ENCODE results near the gene CD46. TPM values are rescaled to one million over a fixed set of nuclear protein-coding genes. Genes with fewer than 3 reads are reported as not detected.
A peak's percentile ranks its signal among the peaks of the same experiment; 100 is the strongest.

The CD46 gene
- total RNA-seq, 1 experiment from 2014 or later: 214 TPM

DNA sequence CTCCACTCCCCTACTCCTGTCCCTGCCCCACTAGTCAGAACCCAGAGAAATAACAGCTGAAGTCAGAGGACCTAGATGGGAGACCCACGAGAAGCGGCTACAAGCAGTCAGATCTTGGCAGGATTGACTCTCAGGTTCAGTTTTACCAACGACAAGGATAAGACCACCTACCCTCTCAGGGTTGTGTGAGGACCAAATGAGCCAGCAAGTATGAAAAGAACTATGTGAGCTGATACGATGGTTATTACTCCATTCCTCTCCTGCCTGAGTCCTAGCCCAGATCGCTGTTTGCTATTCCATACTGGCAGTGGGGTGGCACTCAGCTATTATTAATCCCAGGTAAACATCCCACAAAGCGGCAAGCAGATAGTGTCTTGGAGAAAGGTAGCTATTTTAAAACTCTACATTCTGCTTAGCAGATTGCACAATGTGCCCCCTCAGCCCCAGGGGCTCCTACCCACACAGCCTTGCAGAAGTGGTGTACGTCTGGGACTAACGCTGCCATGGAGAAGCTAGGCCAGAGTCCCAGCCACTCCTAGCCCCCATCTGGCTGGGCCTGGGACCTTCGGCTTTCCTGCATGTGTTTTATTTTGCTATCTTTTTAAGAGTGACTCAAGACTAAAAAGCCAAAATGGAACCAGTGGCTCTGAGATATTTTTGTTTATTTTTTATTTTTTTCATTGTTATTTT is 58.9 kb downstream of the CD46 start:
- TF ChIP-seq, protein P1, sequence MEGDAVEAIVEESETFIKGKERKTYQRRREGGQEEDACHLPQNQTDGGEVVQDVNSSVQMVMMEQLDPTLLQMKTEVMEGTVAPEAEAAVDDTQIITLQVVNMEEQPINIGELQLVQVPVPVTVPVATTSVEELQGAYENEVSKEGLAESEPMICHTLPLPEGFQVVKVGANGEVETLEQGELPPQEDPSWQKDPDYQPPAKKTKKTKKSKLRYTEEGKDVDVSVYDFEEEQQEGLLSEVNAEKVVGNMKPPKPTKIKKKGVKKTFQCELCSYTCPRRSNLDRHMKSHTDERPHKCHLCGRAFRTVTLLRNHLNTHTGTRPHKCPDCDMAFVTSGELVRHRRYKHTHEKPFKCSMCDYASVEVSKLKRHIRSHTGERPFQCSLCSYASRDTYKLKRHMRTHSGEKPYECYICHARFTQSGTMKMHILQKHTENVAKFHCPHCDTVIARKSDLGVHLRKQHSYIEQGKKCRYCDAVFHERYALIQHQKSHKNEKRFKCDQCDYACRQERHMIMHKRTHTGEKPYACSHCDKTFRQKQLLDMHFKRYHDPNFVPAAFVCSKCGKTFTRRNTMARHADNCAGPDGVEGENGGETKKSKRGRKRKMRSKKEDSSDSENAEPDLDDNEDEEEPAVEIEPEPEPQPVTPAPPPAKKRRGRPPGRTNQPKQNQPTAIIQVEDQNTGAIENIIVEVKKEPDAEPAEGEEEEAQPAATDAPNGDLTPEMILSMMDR (conservative IDR thresholded peaks at IDR 0.05): no peak
- no peak for TF ChIP-seq EZH2 (IDR thresholded peaks at IDR 0.05; ENCODE audit: low read depth)
- Histone ChIP-seq H4K20me1 (ENCODE audit: insufficient read depth) (no peaks in the 10 kb centered on the region), H3K27me3 (ENCODE audit: insufficient read depth, low read depth) (no peaks in the 10 kb centered on the region), H3K4me1 (replicated peaks; ENCODE audit: insufficient read depth) (no peaks in the 10 kb centered on the region), H3K9me3 (ENCODE audit: insufficient read depth, low read depth) (no peaks in the 10 kb centered on the region), H3K36me3 (ENCODE audit: low read depth) (0 out of 2 replicates have a peak, but pooled peaks cover 10% of the 10 kb centered on the region), H3K27ac (no peak overlapping the region), H3K4me2 (no peak overlapping the region), H3K4me3 (no peak overlapping the region), H3K9me2 (ENCODE audit: insufficient read depth) (no peaks in the 10 kb centered on the region), H3F3A (ENCODE audit: insufficient read depth, low read depth) (no peaks in the 10 kb centered on the region), H3K79me2 (ENCODE audit: low read depth) (no peaks in the 10 kb centered on the region), H2AFZ (no peak overlapping the region)
- no TSS peak for BruUV-seq (replicated peaks)
- CTCF ChIA-PET: no interaction called here
- intact Hi-C loops (cut with micrococcal nuclease; ENCODE audit: unreplicated experiment): no loop called here
- POLR2A ChIA-PET (ENCODE audit: unreplicated experiment): no interaction called here
- DNase-seq: no peak

DNA sequence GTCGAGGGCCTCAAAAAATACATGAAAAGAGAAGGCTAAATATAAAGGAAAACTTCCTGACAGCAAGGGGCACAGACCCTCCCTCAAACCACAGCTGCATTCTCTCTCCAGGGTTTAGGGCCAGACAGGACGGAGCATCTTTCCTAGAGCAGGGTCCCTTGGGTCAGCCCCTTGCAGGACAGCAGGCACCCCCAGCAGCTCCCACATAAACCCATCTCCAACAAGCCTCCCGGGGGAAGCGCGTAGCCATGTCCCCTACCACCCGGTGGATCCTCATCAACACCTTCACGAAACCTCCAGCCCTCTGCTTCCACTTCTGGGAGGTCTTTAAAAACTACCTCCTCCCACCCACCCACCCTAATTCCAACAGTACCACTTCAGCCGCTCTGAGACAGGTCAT is 59.5 kb downstream of the CD46 start:
- H3K4me1 ChIP-seq (replicated peaks; ENCODE audit: insufficient read depth): no peaks in the 10 kb centered on the region

DNA sequence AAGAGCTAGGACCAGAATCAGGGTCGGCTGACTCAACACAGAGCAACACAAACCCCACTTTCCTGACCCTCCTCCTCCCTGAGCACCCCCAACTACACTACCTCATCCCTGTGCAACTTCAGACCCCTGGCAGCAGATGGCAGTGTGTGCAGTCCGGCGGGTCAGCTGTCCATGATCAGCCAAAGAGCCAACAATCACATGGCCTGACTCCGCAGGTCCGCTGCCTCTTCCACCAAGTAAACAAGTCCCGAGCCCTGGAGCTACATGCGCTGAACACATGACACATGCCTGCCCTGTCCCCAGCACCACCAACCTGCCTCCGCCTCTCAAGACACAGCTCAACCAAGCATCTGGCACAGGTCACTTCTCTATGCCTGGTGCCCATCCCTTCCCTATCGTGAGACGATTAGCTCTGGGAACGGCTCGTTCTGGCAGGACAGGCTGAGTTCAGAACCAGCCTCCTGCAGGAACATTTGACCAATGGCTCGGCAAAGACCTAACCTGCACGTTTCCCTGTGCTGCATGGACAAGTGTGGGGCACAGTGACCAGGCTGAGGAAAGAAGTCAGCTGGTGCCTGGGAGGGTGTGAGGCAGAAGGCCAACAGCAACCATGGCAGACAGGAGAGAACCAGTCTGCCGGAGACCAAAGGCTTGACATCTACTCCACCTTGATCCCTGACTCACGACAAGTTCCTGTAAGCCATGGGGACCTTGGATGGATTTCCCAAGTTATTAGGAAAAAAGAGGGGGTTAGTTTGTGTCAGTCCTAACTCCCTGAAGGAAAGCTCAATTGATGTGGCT is 60.3 kb downstream of the CD46 start:
- POLR2A ChIA-PET (ENCODE audit: unreplicated experiment): no interaction called here
- TF ChIP-seq EZH2 (IDR thresholded peaks at IDR 0.05; ENCODE audit: low read depth): no peak
- TF ChIP-seq, protein P1 (conservative IDR thresholded peaks at IDR 0.05): peak; percentile 49
- H3K36me3 ChIP-seq (ENCODE audit: low read depth): 0 out of 2 replicates have a peak, but pooled peaks cover 15% of the 10 kb centered on the region

More for the DNA sequence above, 59.5 kb downstream of the CD46 start:
- no peaks in the 10 kb centered on the region for H3K79me2 ChIP-seq (ENCODE audit: low read depth)
- H3K9me3 ChIP-seq (ENCODE audit: insufficient read depth, low read depth): no peaks in the 10 kb centered on the region
- H3K9me2 ChIP-seq (ENCODE audit: insufficient read depth): no peaks in the 10 kb centered on the region
- H3K27ac ChIP-seq: no peak overlapping the region
- no TSS peak for BruUV-seq (replicated peaks)
- DNase-seq: no peak
- intact Hi-C loops (cut with micrococcal nuclease; ENCODE audit: unreplicated experiment): no loop called here
- H3K4me3 ChIP-seq: no peak overlapping the region
- TF ChIP-seq, protein P1 (conservative IDR thresholded peaks at IDR 0.05): no peak
- no peak for TF ChIP-seq EZH2 (IDR thresholded peaks at IDR 0.05; ENCODE audit: low read depth)
- 0 out of 2 replicates have a peak, but pooled peaks cover 10% of the 10 kb centered on the region for H3K36me3 ChIP-seq (ENCODE audit: low read depth)
- H2AFZ ChIP-seq: no peak overlapping the region
- H4K20me1 ChIP-seq (ENCODE audit: insufficient read depth): no peaks in the 10 kb centered on the region
- ChIA-PET CTCF (interaction anchor here (1.1 kb wide), 1 partner anchor 12 kb away, joined by 7 read pairs; no protein-coding TSS in a partner anchor), POLR2A (ENCODE audit: unreplicated experiment) (no interaction called here)
- H3K4me2 ChIP-seq: no peak overlapping the region
- H3K27me3 ChIP-seq (ENCODE audit: insufficient read depth, low read depth): no peaks in the 10 kb centered on the region
- H3F3A ChIP-seq (ENCODE audit: insufficient read depth, low read depth): no peaks in the 10 kb centered on the region

More for the DNA sequence above, 60.3 kb downstream of the CD46 start:
- CTCF ChIA-PET: interaction anchor here (0.6 to 1.1 kb wide), 4 partner anchors 11 to 151 kb away, joined by 4 to 10 read pairs (median 6); no protein-coding TSS in a partner anchor
- Histone ChIP-seq H4K20me1 (ENCODE audit: insufficient read depth) (no peaks in the 10 kb centered on the region), H3K9me2 (ENCODE audit: insufficient read depth) (no peaks in the 10 kb centered on the region), H3K4me3 (no peak overlapping the region), H3K9me3 (ENCODE audit: insufficient read depth, low read depth) (no peaks in the 10 kb centered on the region), H3K27me3 (ENCODE audit: insufficient read depth, low read depth) (no peaks in the 10 kb centered on the region), H3F3A (ENCODE audit: insufficient read depth, low read depth) (no peaks in the 10 kb centered on the region), H3K27ac (no peak overlapping the region), H2AFZ (no peak overlapping the region), H3K4me2 (no peak overlapping the region), H3K79me2 (ENCODE audit: low read depth) (no peaks in the 10 kb centered on the region), H3K4me1 (replicated peaks; ENCODE audit: insufficient read depth) (no peaks in the 10 kb centered on the region)
- intact Hi-C loops (cut with micrococcal nuclease; ENCODE audit: unreplicated experiment): no loop called here
- BruUV-seq (replicated peaks): no TSS peak
- DNase-seq: no peak
